Astrocyte of the cerebellum (primary cell): ENCODE measurements around the gene YKT6.
A peak's percentile ranks its signal among the peaks of the same experiment; 100 is the strongest.

Source experiments
- DNase-seq: peaks from one replicate; pipeline ENCODE4 v3.0.0-alpha.2; 2011; ENCODE audit warnings: low read depth
- H3K4me3 ChIP-seq: 2 replicates; pipeline ENCODE4 v1.5.1; 2011; ENCODE audit warnings: mild to moderate bottlenecking, low read depth, low read length, moderate library complexity
- CTCF ChIP-seq: IDR thresholded peaks from 2 replicates; pipeline ENCODE4 v1.5.1; 2012; ENCODE audit warnings: low read length, low read depth, moderate library complexity, mild to moderate bottlenecking; ENCODE audit errors: missing control alignments
- in situ Hi-C: cut with HindIII; loops from 2 replicates; pipeline ENCODE4 v1.10.0; 2017; ENCODE audit warnings: low sequenced_read_pairs

YKT6 gene

DNA sequence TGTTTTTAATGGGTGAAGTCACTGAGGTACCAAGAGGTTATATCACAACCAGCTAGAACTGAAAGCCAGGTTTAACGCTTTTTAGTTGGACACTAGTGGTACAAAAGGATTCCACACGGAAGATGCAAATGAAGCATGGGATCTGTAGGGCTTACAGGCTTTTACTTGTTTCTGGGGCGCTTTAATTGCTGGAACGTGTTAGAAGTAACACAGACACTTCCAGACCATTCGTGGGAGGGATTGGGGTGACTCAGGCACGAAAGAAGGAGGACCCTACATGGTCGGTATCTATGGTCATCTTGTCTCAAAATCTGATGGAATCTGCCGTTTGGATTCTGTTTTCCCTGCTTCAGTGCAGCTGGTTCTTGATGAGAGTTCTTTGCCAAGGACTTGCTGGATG lies 1.0 kb downstream of the YKT6 start:
- no peak for DNase-seq
- H3K4me3 ChIP-seq, result peak overlapping the region; percentile 87
- in situ Hi-C loops, result no loop called here
- no peak for TF ChIP-seq CTCF

DNA sequence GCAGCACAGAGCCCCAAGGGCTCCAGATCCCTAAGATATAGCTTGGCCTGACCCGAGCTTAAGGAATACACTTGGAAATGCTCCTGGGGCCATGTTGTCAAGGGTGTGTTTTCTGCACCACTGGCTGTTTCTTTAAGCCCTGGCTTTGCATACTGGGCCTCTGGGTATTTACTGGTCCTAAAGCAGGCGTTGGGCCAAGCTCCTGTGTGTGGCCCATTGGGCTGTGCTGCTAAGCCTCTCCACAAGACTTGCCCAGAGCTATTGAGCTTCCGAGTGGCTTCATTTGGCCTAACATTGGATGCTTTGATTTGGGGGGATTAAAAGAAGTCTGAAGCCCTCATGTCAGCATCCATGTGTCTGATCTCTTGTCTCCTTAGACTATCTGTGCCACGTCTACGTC lies 5.2 kb downstream of the YKT6 start:
- TF ChIP-seq CTCF, result no peak
- no peak overlapping the region for H3K4me3 ChIP-seq
- DNase-seq, result no peak
- in situ Hi-C loops, result no loop called here

DNA sequence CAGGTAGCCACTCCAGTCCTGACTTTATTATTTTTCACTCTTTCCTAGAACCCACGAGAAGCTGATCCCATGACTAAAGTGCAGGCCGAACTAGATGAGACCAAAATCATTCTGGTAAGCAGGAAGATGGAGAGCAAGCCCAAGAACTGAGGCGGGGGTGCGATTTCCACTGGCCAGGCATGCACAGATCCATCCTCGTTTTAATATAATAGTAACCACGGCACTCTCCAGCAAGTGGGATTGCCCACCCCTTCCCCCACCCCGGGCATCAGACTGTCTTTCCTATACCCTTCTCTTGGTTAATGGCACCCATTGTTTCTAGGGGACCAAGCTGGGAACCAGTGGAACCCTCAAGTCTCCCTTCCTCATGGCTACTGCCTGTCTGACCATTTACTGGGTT lies 7.3 kb downstream of the YKT6 start:
- TF ChIP-seq CTCF, result no peak
- H3K4me3 ChIP-seq, result no peak overlapping the region
- DNase-seq, result no peak
- in situ Hi-C loops, result no loop called here

GRCh38 chr7:44210107-44210506 lies 9.3 kb downstream of the YKT6 start:
- H3K4me3 ChIP-seq, result no peak overlapping the region
- in situ Hi-C loops, result loop anchor here (5.0 kb wide), 3 partner anchors 53 to 133 kb away; no protein-coding TSS in a partner anchor
- no peak for TF ChIP-seq CTCF
- no peak for DNase-seq

DNA sequence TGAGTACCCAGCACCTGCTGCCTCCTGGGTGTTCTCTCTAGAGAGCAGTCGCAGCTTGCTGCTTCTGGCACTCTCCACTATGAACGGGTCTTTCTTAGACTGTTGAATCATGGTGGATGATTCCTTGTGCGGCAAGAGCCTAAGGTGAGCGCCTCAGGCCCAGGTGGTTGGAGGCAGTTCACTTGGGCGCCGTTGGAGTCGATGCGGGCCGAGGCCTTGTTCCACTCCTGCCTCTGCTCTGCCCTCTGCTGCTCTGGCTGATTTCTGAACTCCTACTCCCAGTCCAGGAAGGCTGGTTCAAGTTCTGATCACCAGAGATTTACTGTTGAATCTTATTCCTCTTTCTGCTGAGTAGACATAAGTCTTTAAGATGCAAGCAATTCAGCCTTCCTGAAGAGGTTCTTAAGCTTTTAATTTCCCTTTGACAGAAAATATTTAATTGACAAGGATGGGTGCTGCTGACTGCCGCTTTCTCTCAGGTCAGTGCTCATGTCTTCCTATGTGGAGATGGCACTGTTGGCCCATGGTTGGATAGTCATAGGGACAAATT lies 10.4 kb downstream of the YKT6 start:
- no peak overlapping the region for H3K4me3 ChIP-seq
- in situ Hi-C loops, result loop anchor here (5.0 kb wide), 3 partner anchors 54 to 134 kb away; no protein-coding TSS in a partner anchor
- TF ChIP-seq CTCF, result no peak
- no peak for DNase-seq

GRCh38 chr7:44212018-44212417 lies 11.2 kb downstream of the YKT6 start:
- no peak for TF ChIP-seq CTCF
- H3K4me3 ChIP-seq, result no peak overlapping the region

DNA sequence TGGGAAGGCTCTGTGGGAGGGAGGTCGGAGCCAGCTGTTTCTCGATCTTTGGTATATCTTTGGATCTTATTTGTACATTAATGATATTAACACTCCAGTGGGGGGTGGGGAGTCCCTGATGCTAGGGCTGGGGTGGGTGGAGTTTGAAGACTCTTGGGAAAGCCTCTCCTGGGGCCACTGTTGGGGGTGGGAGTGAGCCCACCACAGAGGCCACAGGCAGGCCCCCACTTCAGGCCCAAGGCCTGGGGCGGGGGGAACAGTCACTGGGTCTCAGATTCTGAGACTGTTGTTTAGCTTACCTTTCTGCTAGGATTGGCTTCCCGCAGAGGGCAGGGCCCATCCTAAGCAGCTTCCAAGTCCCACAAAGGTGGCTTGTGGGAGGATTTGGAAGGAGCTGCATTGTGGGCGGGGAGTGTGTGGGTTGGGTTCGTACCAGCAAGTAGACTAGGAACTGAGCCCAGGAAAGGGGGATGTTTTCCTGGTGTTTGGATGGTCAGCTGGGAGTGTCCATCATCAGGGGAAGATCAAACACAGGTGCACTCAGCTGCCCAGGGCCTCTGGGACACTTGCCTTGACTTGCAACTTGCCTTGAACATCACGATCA lies 11.9 kb downstream of the YKT6 start:
- no peak overlapping the region for H3K4me3 ChIP-seq
- DNase-seq, result no peak
- no peak for TF ChIP-seq CTCF
- in situ Hi-C loops, result loop anchor here (5.0 kb wide), 3 partner anchors 55 to 135 kb away; no protein-coding TSS in a partner anchor

More at GRCh38 chr7:44212018-44212417, 11.2 kb downstream of the YKT6 start:
- DNase-seq, result no peak
- in situ Hi-C loops, result loop anchor here (5.0 kb wide), 3 partner anchors 55 to 135 kb away; no protein-coding TSS in a partner anchor
